ENCODE measurements around the gene PTPRT.
"Not testable (repeated sequence)": the region's sequence is repeated elsewhere in the genome, so short reads cannot be mapped to it uniquely, and the experiment has no call there.

Gene PTPRT

DNA sequence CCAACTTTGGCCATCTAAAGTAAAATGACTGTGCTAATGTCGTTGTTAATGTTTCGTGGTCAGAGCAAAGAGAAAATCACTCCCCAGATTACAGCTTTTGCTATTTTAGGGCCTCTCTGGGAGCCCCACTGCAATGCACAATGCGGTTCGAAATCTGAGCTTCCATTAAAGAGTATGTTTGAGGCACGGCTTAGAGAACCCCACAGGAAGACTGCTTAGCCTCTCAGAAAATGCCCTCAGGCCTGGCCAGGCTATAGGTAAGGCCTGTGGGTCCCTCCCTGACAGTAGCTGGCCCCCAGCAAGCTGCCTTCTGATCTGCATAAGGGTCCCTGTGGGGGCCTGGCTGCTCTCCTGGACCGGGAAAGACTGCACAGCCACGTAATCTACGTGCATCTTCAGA is 274.6 kb downstream of the PTPRT start:
- Histone ChIP-seq H3K36me3 (ENCODE audit: insufficient read depth, low read length) (no peaks in the 10 kb centered on the region), H3K9ac (ENCODE audit: insufficient read length) (no peak overlapping the region), H3K9me3 (ENCODE audit: low read depth, low read length) (no peaks in the 10 kb centered on the region), H3K27ac (no peak overlapping the region), H3K4me3 (no peak overlapping the region)
- DNase-seq (ENCODE audit: low read depth, low spot score) = no peak
- TF ChIP-seq POLR2AphosphoS5 (IDR thresholded peaks at IDR 0.05; ENCODE audit: borderline replicate concordance, low read depth, low read length) (no peak), FOXP2 (optimal IDR thresholded peaks at IDR 0.05; ENCODE audit: control extremely low read depth, extremely low read length, insufficient read depth) (no peak), EZH2 (IDR thresholded peaks at IDR 0.05) (no peak)

- no peaks in the 10 kb centered on the region for H3K9me3 ChIP-seq (ENCODE audit: low read depth, low read length)
- H3K27ac ChIP-seq = no peak overlapping the region
- no peak overlapping the region for H3K9ac ChIP-seq (ENCODE audit: insufficient read length)
- no peak for DNase-seq (ENCODE audit: low read depth, low spot score)
- H3K36me3 ChIP-seq (ENCODE audit: insufficient read depth, low read length) = no peaks in the 10 kb centered on the region
- no peak overlapping the region for H3K4me3 ChIP-seq
- TF ChIP-seq EZH2 (IDR thresholded peaks at IDR 0.05) (no peak), FOXP2 (optimal IDR thresholded peaks at IDR 0.05; ENCODE audit: control extremely low read depth, extremely low read length, insufficient read depth) (no peak), POLR2AphosphoS5 (IDR thresholded peaks at IDR 0.05; ENCODE audit: borderline replicate concordance, low read depth, low read length) (no peak)
These were observed 275.4 kb downstream of the PTPRT start for GRCh38 chr20:42914302-42914701.

DNA sequence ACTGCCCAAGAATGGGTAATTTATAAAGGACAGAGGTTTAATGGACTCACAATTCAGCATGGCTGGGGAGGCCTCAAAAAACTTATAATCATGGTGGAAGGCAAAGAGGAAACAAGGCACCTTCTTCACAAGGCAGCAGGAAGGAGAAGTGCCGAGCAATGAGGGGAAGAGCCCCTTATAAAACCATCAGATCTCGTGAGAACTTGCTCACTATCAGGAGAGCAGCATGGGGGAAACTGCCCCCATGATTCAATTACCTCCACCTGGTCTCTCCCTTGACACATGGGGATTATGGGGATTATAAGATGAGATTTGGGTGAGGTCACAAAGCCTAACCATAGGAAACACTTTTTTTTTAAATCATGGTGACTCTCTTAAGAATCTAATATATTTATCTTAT is 278.9 kb downstream of the PTPRT start:
- not testable (repeated sequence) for H3K4me3 ChIP-seq; H3K36me3 ChIP-seq (ENCODE audit: insufficient read depth, low read length); H3K9ac ChIP-seq (ENCODE audit: insufficient read length); H3K27ac ChIP-seq; DNase-seq (ENCODE audit: low read depth, low spot score); H3K9me3 ChIP-seq (ENCODE audit: low read depth, low read length)

- DNase-seq (ENCODE audit: low read depth, low spot score) = no peak
- H3K9ac ChIP-seq (ENCODE audit: insufficient read length) = no peak overlapping the region
- no peak overlapping the region for H3K4me3 ChIP-seq
- H3K9me3 ChIP-seq (ENCODE audit: low read depth, low read length) = no peaks in the 10 kb centered on the region
- H3K27ac ChIP-seq = no peak overlapping the region
- TF ChIP-seq EZH2 (IDR thresholded peaks at IDR 0.05) = no peak
- no peak for TF ChIP-seq POLR2AphosphoS5 (IDR thresholded peaks at IDR 0.05; ENCODE audit: borderline replicate concordance, low read depth, low read length)
- TF ChIP-seq FOXP2 (optimal IDR thresholded peaks at IDR 0.05; ENCODE audit: control extremely low read depth, extremely low read length, insufficient read depth) = no peak
- H3K36me3 ChIP-seq (ENCODE audit: insufficient read depth, low read length) = no peaks in the 10 kb centered on the region
These were observed 282.0 kb downstream of the PTPRT start for GRCh38 chr20:42907730-42908129.

DNA sequence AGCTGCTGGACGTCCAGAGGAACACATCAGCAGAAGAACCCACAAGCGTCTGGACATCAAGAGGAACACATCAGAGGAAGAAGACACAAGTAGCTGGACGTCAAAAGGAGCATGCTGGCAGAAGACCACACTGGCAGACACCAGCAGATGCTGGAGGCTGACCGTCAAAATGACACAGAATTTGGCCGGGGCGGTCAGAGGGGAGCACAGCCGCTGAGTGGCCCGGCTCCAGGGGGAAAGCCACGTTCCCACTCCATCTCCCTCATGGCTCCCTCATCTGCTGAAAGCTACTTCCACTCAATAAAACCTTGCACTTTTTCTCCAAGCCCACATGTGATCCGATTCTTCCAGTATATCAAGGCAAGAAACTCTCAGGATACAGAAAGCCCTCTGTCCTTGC is 283.6 kb downstream of the PTPRT start:
- no peak overlapping the region for H3K27ac ChIP-seq
- DNase-seq (ENCODE audit: low read depth, low spot score) = no peak
- TF ChIP-seq POLR2AphosphoS5 (IDR thresholded peaks at IDR 0.05; ENCODE audit: borderline replicate concordance, low read depth, low read length) = no peak
- no peak for TF ChIP-seq EZH2 (IDR thresholded peaks at IDR 0.05)
- no peak for TF ChIP-seq FOXP2 (optimal IDR thresholded peaks at IDR 0.05; ENCODE audit: control extremely low read depth, extremely low read length, insufficient read depth)

GRCh38 chr20:42902509-42902908 is 287.2 kb downstream of the PTPRT start:
- no peak overlapping the region for H3K9ac ChIP-seq (ENCODE audit: insufficient read length)
- H3K4me3 ChIP-seq = no peak overlapping the region
- no peak for TF ChIP-seq POLR2AphosphoS5 (IDR thresholded peaks at IDR 0.05; ENCODE audit: borderline replicate concordance, low read depth, low read length)
- no peak for TF ChIP-seq FOXP2 (optimal IDR thresholded peaks at IDR 0.05; ENCODE audit: control extremely low read depth, extremely low read length, insufficient read depth)
- TF ChIP-seq EZH2 (IDR thresholded peaks at IDR 0.05) = no peak
- no peak overlapping the region for H3K27ac ChIP-seq
- no peaks in the 10 kb centered on the region for H3K9me3 ChIP-seq (ENCODE audit: low read depth, low read length)
- no peak for DNase-seq (ENCODE audit: low read depth, low spot score)
- no peaks in the 10 kb centered on the region for H3K36me3 ChIP-seq (ENCODE audit: insufficient read depth, low read length)

More for the DNA sequence above, 283.6 kb downstream of the PTPRT start:
- no peaks in the 10 kb centered on the region for H3K36me3 ChIP-seq (ENCODE audit: insufficient read depth, low read length)
- H3K9me3 ChIP-seq (ENCODE audit: low read depth, low read length) = no peaks in the 10 kb centered on the region
- H3K9ac ChIP-seq (ENCODE audit: insufficient read length) = no peak overlapping the region
- no peak overlapping the region for H3K4me3 ChIP-seq

DNA sequence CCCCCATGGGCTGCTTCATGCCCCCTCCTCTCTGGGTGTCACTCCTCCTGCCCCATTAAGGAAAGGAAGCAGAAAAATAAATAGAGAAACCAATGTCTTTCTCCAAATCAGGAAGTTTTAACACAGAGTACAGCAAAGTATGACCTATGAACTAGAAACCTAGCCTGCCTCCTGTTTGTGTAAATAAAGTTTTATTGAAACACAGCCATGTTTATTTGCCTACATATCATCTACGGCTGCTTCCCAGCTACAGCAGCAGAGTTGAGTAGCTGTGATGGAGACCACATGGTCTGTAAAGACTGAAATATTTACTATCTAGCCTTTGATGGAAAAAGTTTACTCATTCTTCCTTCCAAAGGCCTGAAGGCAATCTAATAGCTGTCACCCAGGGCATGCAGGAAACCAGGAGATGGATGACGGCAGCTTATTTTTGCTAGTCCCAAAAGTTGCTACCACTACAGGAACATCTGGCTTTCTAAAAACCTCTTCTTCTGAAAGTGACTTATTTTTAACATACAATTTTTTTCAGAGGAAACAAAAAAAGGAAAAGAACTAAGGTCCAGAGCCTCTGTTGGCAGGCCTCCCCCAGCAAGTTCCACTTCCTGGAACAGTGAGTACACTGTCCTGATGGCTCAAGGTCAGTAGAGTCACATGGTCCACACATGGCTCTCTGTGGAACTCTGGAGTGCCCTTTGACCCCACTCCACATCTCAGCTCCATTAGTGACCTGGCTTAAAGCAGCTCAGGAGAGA is 287.8 kb downstream of the PTPRT start:
- no peaks in the 10 kb centered on the region for H3K9me3 ChIP-seq (ENCODE audit: low read depth, low read length)
- H3K4me3 ChIP-seq = no peak overlapping the region
- no peak overlapping the region for H3K27ac ChIP-seq
- H3K9ac ChIP-seq (ENCODE audit: insufficient read length) = no peak overlapping the region
- no peaks in the 10 kb centered on the region for H3K36me3 ChIP-seq (ENCODE audit: insufficient read depth, low read length)
- TF ChIP-seq FOXP2 (optimal IDR thresholded peaks at IDR 0.05; ENCODE audit: control extremely low read depth, extremely low read length, insufficient read depth) = no peak
- TF ChIP-seq POLR2AphosphoS5 (IDR thresholded peaks at IDR 0.05; ENCODE audit: borderline replicate concordance, low read depth, low read length) = no peak
- no peak for TF ChIP-seq EZH2 (IDR thresholded peaks at IDR 0.05)
- no peak for DNase-seq (ENCODE audit: low read depth, low spot score)

DNA sequence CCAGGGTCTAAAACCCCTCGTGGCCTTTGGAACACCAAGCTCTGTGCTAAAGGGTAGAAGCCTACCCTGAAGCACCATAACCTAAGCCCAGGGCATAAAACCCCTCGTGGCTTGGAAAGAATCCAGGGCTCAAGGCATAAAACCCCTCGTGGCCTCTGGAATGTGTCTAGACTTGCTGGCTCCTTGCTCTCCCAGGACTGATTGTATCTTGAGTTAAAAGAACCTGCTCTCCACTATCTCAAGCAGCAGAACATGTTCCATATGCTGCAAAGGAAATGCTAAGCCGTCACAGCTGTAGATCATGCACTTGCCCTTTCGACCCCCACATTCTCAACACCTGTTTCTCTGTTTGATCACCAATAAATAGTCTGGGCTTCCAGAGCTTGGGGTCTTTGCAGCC is 288.9 kb downstream of the PTPRT start:
- DNase-seq (ENCODE audit: low read depth, low spot score) = not testable (repeated sequence)

GRCh38 chr20:42895020-42895419 is 294.7 kb downstream of the PTPRT start:
- no peak for DNase-seq (ENCODE audit: low read depth, low spot score)
- Histone ChIP-seq H3K4me3 (no peak overlapping the region), H3K36me3 (ENCODE audit: insufficient read depth, low read length) (no peaks in the 10 kb centered on the region), H3K9me3 (ENCODE audit: low read depth, low read length) (no peaks in the 10 kb centered on the region), H3K9ac (ENCODE audit: insufficient read length) (no peak overlapping the region), H3K27ac (no peak overlapping the region)
- no peak for TF ChIP-seq EZH2 (IDR thresholded peaks at IDR 0.05)

More for the DNA sequence above, 288.9 kb downstream of the PTPRT start:
- not testable (repeated sequence) for H3K36me3 ChIP-seq (ENCODE audit: insufficient read depth, low read length); H3K9me3 ChIP-seq (ENCODE audit: low read depth, low read length); H3K27ac ChIP-seq; H3K4me3 ChIP-seq; H3K9ac ChIP-seq (ENCODE audit: insufficient read length)
